ENCODE measurements around the gene TXN2. TPM values are rescaled to one million over a fixed set of nuclear protein-coding genes. Genes with fewer than 3 reads are reported as not detected.

TXN2 gene
- total and polyA plus RNA-seq, 2 of the 4 experiments (the other 2 are of a cell fraction) = 49.6 to 166 TPM

- TF ChIP-seq ELK1 (IDR thresholded peaks at IDR 0.05; ENCODE audit: borderline replicate concordance, low read depth, low read length) (no peak), POLR2A (IDR thresholded peaks at IDR 0.05; ENCODE audit: low read depth, low read length) (no peak), NFE2L2 (IDR thresholded peaks at IDR 0.05; ENCODE audit: low read depth, low read length) (no peak)
Observed at GRCh38 chr22:36433318-36434231, 47.9 kb downstream of the TXN2 start (continued).

All from IMR-90 (cell line).